OCI-LY3 (cell line): ENCODE measurements around the gene SDC1.

Experiments
- H2AFZ ChIP-seq: fragments of 200-600, 300-600 bp; shearing (Covaris generic); 2 replicates; pipeline ENCODE4 v1.6.0; 2014; ENCODE audit warnings: antibody characterized with exemption, low read depth, low read length
- H3K27ac ChIP-seq: fragments of 200-600, 300-600 bp; sonication (generic); 2 replicates; pipeline ENCODE4 v1.5.1; 2014; ENCODE audit warnings: mild to moderate bottlenecking, low read length, moderate library complexity, mixed read lengths
- H3K27me3 ChIP-seq: fragments of 200-600, 300-600 bp; sonication (generic); 2 replicates; pipeline ENCODE4 v1.6.1; 2014; ENCODE audit warnings: low read depth, low read length, mixed read lengths
- H3K36me3 ChIP-seq: fragments of 200-600, 300-600 bp; sonication (generic); replicated peaks from 2 replicates; pipeline ENCODE3; 2014; ENCODE audit warnings: low read depth, low read length, mixed read lengths
- H3K4me1 ChIP-seq: fragments of 300-600, 200-600 bp; sonication (generic); 2 replicates; pipeline ENCODE4 v1.6.1; 2014; ENCODE audit warnings: low read length, mixed read lengths
- H3K4me2 ChIP-seq: fragments of 200-600, 300-600 bp; sonication (generic); 2 replicates; pipeline ENCODE4 v1.6.1; 2014; ENCODE audit warnings: low read length, mixed read lengths
- H3K4me3 ChIP-seq: fragments of 300-600, 200-600 bp; sonication (generic); 2 replicates; pipeline ENCODE4 v1.5.1; 2014; ENCODE audit warnings: antibody characterized with exemption, mild to moderate bottlenecking, low read length, moderate library complexity
- H3K79me2 ChIP-seq: fragments of 300-600, 200-600 bp; shearing (Covaris generic); 2 replicates; pipeline ENCODE4 v1.6.1; 2014; ENCODE audit warnings: mild to moderate bottlenecking, low read length, mixed read lengths
- H3K9ac ChIP-seq: fragments of 300-600, 200-600 bp; shearing (Covaris generic); 2 replicates; pipeline ENCODE4 v1.6.0; 2014; ENCODE audit warnings: mild to moderate bottlenecking, low read length, moderate library complexity
- H3K9me3 ChIP-seq: fragments of 200-600, 300-600 bp; shearing (Covaris generic); 2 replicates; pipeline ENCODE4 v1.6.1; 2014; ENCODE audit warnings: low read length, mixed read lengths; ENCODE audit not compliant: insufficient read depth
- H4K20me1 ChIP-seq: fragments of 200-600, 300-600 bp; sonication (generic); 2 replicates; pipeline ENCODE4 v1.6.1; 2016; ENCODE audit warnings: low read length, mixed read lengths; ENCODE audit not compliant: insufficient read depth
- CTCF ChIP-seq: fragments of 200-600, 300-600 bp; sonication (generic); IDR thresholded peaks from 2 replicates; pipeline ENCODE4 v1.5.1; 2014; ENCODE audit warnings: antibody characterized with exemption, low read length, low read depth
- EZH2phosphoT487 ChIP-seq: fragments of 200-600 bp; shearing (Covaris generic); IDR thresholded peaks from 2 replicates; pipeline ENCODE4 v1.6.1; 2018; ENCODE audit warnings: antibody characterized with exemption, mixed run types, low read depth

The SDC1 gene

GRCh38 chr2:20178666-20179465, 46.1 kb downstream of the SDC1 start:
- peaks cover 10% of the 10 kb centered on the region for H3K27me3 ChIP-seq
- H3K4me2 ChIP-seq, result no peak overlapping the region
- H3K9me3 ChIP-seq, result no peaks in the 10 kb centered on the region
- H3K4me3 ChIP-seq, result no peak overlapping the region
- H4K20me1 ChIP-seq, result no peaks in the 10 kb centered on the region
- H3K9ac ChIP-seq, result no peak overlapping the region
- no peaks in the 10 kb centered on the region for H3K79me2 ChIP-seq
- no peaks in the 10 kb centered on the region for H3K4me1 ChIP-seq
- TF ChIP-seq CTCF (no peak), EZH2phosphoT487 (no peak)
- H2AFZ ChIP-seq, result no peak overlapping the region
- no peaks in the 10 kb centered on the region for H3K36me3 ChIP-seq
- H3K27ac ChIP-seq, result no peak overlapping the region

- Histone ChIP-seq H3K9ac (no peak overlapping the region), H3K4me2 (no peak overlapping the region), H3K4me3 (no peak overlapping the region), H3K36me3 (no peaks in the 10 kb centered on the region), H3K27me3 (peaks cover 3% of the 10 kb centered on the region), H3K9me3 (no peaks in the 10 kb centered on the region), H3K79me2 (no peaks in the 10 kb centered on the region), H3K4me1 (no peaks in the 10 kb centered on the region), H3K27ac (no peak overlapping the region), H4K20me1 (no peaks in the 10 kb centered on the region), H2AFZ (no peak overlapping the region)
- TF ChIP-seq CTCF, result no peak
- no peak for TF ChIP-seq EZH2phosphoT487
These were observed 46.7 kb downstream of the SDC1 start for GRCh38 chr2:20178249-20178607.

GRCh38 chr2:20177556-20178248, 47.2 kb downstream of the SDC1 start:
- H4K20me1 ChIP-seq, result no peaks in the 10 kb centered on the region
- no peak overlapping the region for H3K9ac ChIP-seq
- H3K4me1 ChIP-seq, result no peaks in the 10 kb centered on the region
- H3K79me2 ChIP-seq, result no peaks in the 10 kb centered on the region
- no peak for TF ChIP-seq EZH2phosphoT487
- no peak for TF ChIP-seq CTCF
- H3K27me3 ChIP-seq, result no peaks in the 10 kb centered on the region; the same call in 1 of the 2 replicates
- no peak overlapping the region for H3K4me3 ChIP-seq
- H3K36me3 ChIP-seq, result no peaks in the 10 kb centered on the region
- H3K27ac ChIP-seq, result no peak overlapping the region
- H3K4me2 ChIP-seq, result no peak overlapping the region
- H2AFZ ChIP-seq, result no peak overlapping the region
- no peaks in the 10 kb centered on the region for H3K9me3 ChIP-seq

GRCh38 chr2:20176760-20177159, 48.2 kb downstream of the SDC1 start:
- no peaks in the 10 kb centered on the region for H3K36me3 ChIP-seq
- H3K27ac ChIP-seq, result no peak overlapping the region
- H3K4me2 ChIP-seq, result no peak overlapping the region
- H4K20me1 ChIP-seq, result no peaks in the 10 kb centered on the region
- H3K4me1 ChIP-seq, result no peaks in the 10 kb centered on the region
- H3K4me3 ChIP-seq, result no peak overlapping the region
- no peaks in the 10 kb centered on the region for H3K9me3 ChIP-seq
- TF ChIP-seq EZH2phosphoT487 (no peak), CTCF (no peak)
- no peaks in the 10 kb centered on the region; the same call in 1 of the 2 replicates for H3K27me3 ChIP-seq
- H3K79me2 ChIP-seq, result no peaks in the 10 kb centered on the region
- H2AFZ ChIP-seq, result no peak overlapping the region
- H3K9ac ChIP-seq, result no peak overlapping the region
